ENCODE measurements around the gene RB1. TPM values are rescaled to one million over a fixed set of nuclear protein-coding genes. Genes with fewer than 3 reads are reported as not detected.

RB1 gene
- total RNA-seq, 2 donors from 2014 or later: 28.9 to 37.3 TPM

- H3K27me3 Mint-ChIP-seq: no peaks in the 10 kb centered on the region
- no peaks in the 10 kb centered on the region for H3K9me3 Mint-ChIP-seq
- H3K36me3 Mint-ChIP-seq (ENCODE audit: low read depth): peaks cover 5% of the 10 kb centered on the region
- no peak for ATAC-seq (replicated peaks)
- peaks cover 7% of the 10 kb centered on the region for H3K4me1 Mint-ChIP-seq
- no peak overlapping the region for H3K4me3 Mint-ChIP-seq
- peak overlapping the region; percentile 47 for H3K27ac Mint-ChIP-seq
Observed at GRCh38 chr13:48488995-48489394, 185.4 kb downstream of the RB1 start.

- no peak overlapping the region for H3K4me3 Mint-ChIP-seq
- H3K27me3 Mint-ChIP-seq: no peaks in the 10 kb centered on the region
- ATAC-seq (replicated peaks): no peak
- H3K36me3 Mint-ChIP-seq (ENCODE audit: low read depth): peaks cover 5% of the 10 kb centered on the region
- peak overlapping the region; percentile 37 for H3K27ac Mint-ChIP-seq
- no peaks in the 10 kb centered on the region for H3K9me3 Mint-ChIP-seq
- H3K4me1 Mint-ChIP-seq: peaks cover 7% of the 10 kb centered on the region
Observed at GRCh38 chr13:48489666-48490065, 186.1 kb downstream of the RB1 start.

GRCh38 chr13:48490241-48490640 lies 186.7 kb downstream of the RB1 start:
- Mint-ChIP-seq H3K4me1 (peaks cover 7% of the 10 kb centered on the region), H3K27me3 (no peaks in the 10 kb centered on the region), H3K27ac (peak overlapping the region; percentile 37), H3K4me3 (no peak overlapping the region), H3K9me3 (no peaks in the 10 kb centered on the region), H3K36me3 (ENCODE audit: low read depth) (peaks cover 5% of the 10 kb centered on the region)
- no peak for ATAC-seq (replicated peaks)

- Mint-ChIP-seq H3K27me3 (no peaks in the 10 kb centered on the region), H3K4me3 (no peak overlapping the region), H3K4me1 (peaks cover 10% of the 10 kb centered on the region), H3K27ac (no peak overlapping the region), H3K9me3 (no peaks in the 10 kb centered on the region), H3K36me3 (ENCODE audit: low read depth) (peaks cover 5% of the 10 kb centered on the region)
- ATAC-seq (replicated peaks): peak; percentile 54
Observed at GRCh38 chr13:48491423-48492095, 188.0 kb downstream of the RB1 start.

GRCh38 chr13:48492096-48492440 lies 188.5 kb downstream of the RB1 start:
- peak; percentile 43 for ATAC-seq (replicated peaks)
- no peaks in the 10 kb centered on the region for H3K27me3 Mint-ChIP-seq
- no peaks in the 10 kb centered on the region for H3K9me3 Mint-ChIP-seq
- no peak overlapping the region for H3K27ac Mint-ChIP-seq
- H3K4me1 Mint-ChIP-seq: peaks cover 14% of the 10 kb centered on the region
- peaks cover 5% of the 10 kb centered on the region for H3K36me3 Mint-ChIP-seq (ENCODE audit: low read depth)
- H3K4me3 Mint-ChIP-seq: no peak overlapping the region

- H3K36me3 Mint-ChIP-seq (ENCODE audit: low read depth): peaks cover under 1% of the 10 kb centered on the region
- no peaks in the 10 kb centered on the region for H3K27me3 Mint-ChIP-seq
- no peak overlapping the region for H3K27ac Mint-ChIP-seq
- H3K9me3 Mint-ChIP-seq: no peaks in the 10 kb centered on the region
- no peak overlapping the region for H3K4me3 Mint-ChIP-seq
- peaks cover 17% of the 10 kb centered on the region for H3K4me1 Mint-ChIP-seq
- ATAC-seq (replicated peaks): peak; percentile 82
Observed at GRCh38 chr13:48492470-48493065, 189.0 kb downstream of the RB1 start.

GRCh38 chr13:48493066-48493765 lies 189.7 kb downstream of the RB1 start:
- Mint-ChIP-seq H3K9me3 (no peaks in the 10 kb centered on the region), H3K4me3 (no peak overlapping the region), H3K27ac (no peak overlapping the region), H3K4me1 (peaks cover 16% of the 10 kb centered on the region), H3K27me3 (no peaks in the 10 kb centered on the region), H3K36me3 (ENCODE audit: low read depth) (no peaks in the 10 kb centered on the region)
- peak; percentile 38 for ATAC-seq (replicated peaks)

- no peak overlapping the region for H3K27ac Mint-ChIP-seq
- no peaks in the 10 kb centered on the region for H3K27me3 Mint-ChIP-seq
- no peaks in the 10 kb centered on the region for H3K36me3 Mint-ChIP-seq (ENCODE audit: low read depth)
- peaks cover 17% of the 10 kb centered on the region for H3K4me1 Mint-ChIP-seq
- ATAC-seq (replicated peaks): no peak
- no peaks in the 10 kb centered on the region for H3K9me3 Mint-ChIP-seq
- no peak overlapping the region for H3K4me3 Mint-ChIP-seq
Observed at GRCh38 chr13:48493851-48494250, 190.3 kb downstream of the RB1 start.

- Mint-ChIP-seq H3K4me3 (no peak overlapping the region), H3K4me1 (peaks cover 22% of the 10 kb centered on the region), H3K9me3 (no peaks in the 10 kb centered on the region), H3K27ac (no peak overlapping the region), H3K36me3 (ENCODE audit: low read depth) (no peaks in the 10 kb centered on the region), H3K27me3 (no peaks in the 10 kb centered on the region)
- no peak for ATAC-seq (replicated peaks)
Observed at GRCh38 chr13:48494874-48495273, 191.3 kb downstream of the RB1 start.

GRCh38 chr13:48496271-48497161 lies 193.0 kb downstream of the RB1 start:
- peaks cover 20% of the 10 kb centered on the region for H3K4me1 Mint-ChIP-seq
- peak overlapping the region; percentile 22 for H3K27ac Mint-ChIP-seq
- ATAC-seq (replicated peaks): no peak
- H3K9me3 Mint-ChIP-seq: no peaks in the 10 kb centered on the region
- peak overlapping the region; percentile 12 for H3K4me3 Mint-ChIP-seq
- H3K36me3 Mint-ChIP-seq (ENCODE audit: low read depth): no peaks in the 10 kb centered on the region
- no peaks in the 10 kb centered on the region for H3K27me3 Mint-ChIP-seq

GRCh38 chr13:48497669-48498068 lies 194.1 kb downstream of the RB1 start:
- Mint-ChIP-seq H3K27ac (no peak overlapping the region), H3K4me1 (peaks cover 22% of the 10 kb centered on the region), H3K9me3 (no peaks in the 10 kb centered on the region), H3K27me3 (no peaks in the 10 kb centered on the region), H3K4me3 (no peak overlapping the region), H3K36me3 (ENCODE audit: low read depth) (no peaks in the 10 kb centered on the region)
- no peak for ATAC-seq (replicated peaks)

GRCh38 chr13:48500652-48501197 lies 197.2 kb downstream of the RB1 start:
- Mint-ChIP-seq H3K4me1 (peaks cover 41% of the 10 kb centered on the region), H3K9me3 (no peaks in the 10 kb centered on the region), H3K4me3 (peak overlapping the region; percentile 9), H3K27ac (peak overlapping the region; percentile 11), H3K36me3 (ENCODE audit: low read depth) (no peaks in the 10 kb centered on the region), H3K27me3 (no peaks in the 10 kb centered on the region)
- ATAC-seq (replicated peaks): peak; percentile 70

- no peaks in the 10 kb centered on the region for H3K36me3 Mint-ChIP-seq (ENCODE audit: low read depth)
- peaks cover 45% of the 10 kb centered on the region for H3K4me1 Mint-ChIP-seq
- no peaks in the 10 kb centered on the region for H3K27me3 Mint-ChIP-seq
- no peaks in the 10 kb centered on the region for H3K9me3 Mint-ChIP-seq
- H3K27ac Mint-ChIP-seq: no peak overlapping the region
- ATAC-seq (replicated peaks): no peak
- H3K4me3 Mint-ChIP-seq: no peak overlapping the region
Observed at GRCh38 chr13:48501705-48502104, 198.2 kb downstream of the RB1 start.
